ENCODE measurements around the gene ADGRG1.

ADGRG1 gene

DNA sequence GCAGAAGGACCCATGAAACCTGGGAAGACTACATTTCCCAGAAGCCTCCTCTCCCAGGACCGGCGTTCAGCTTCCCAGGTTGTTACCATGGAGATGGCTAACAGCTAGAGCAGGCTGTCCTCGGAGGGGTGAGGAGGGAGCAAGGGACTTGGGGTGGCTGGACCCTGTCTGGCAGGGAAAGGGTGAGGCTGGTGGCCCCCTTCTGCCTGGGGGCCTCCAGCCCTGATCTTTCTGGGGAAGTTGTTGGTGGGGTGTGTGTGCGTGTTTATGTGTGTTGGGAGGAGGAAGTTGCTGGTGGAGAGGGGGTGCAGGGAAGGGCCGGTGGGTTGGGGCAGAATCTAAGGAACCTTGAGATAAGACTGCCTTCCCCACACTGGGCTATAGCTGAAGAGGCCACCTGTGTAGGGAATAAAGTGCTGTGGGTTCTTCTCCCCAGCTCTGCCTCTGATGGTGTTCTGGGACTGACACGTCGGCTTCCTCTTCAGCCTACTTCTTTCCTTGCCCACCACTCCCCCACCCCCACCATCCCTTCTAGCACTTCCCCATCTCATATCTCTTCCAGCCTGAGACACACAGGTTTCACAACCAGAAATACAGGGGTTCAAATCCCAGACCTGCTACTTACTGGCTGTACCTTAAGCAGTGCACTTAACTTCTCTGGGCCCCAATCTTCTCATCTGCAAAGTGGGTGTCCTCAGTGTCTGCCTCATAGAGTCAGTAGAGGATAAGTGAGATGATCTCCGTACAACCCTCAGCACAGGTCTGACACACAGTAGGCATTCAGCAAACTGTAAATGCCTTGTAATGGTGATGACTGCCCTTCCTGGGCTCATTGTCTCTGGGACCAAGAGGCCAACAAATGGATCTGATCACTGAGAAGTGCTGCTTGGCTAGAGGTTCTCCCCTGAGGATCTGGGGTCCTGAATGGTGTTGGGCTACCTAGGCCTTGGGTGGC is 66.6 kb downstream of the ADGRG1 start, which contains the start of gene DRC7:
Gene DRC7 (plus strand): TSS at position 82 of the 955 bp plus-strand sequence. CDS start 3,144 bp downstream, outside the sequence.
- Histone ChIP-seq H3K4ac (ENCODE audit: low read length) (no peak within 1 kb of the TSS), H3K27me3 (ENCODE audit: control insufficient read depth in 3 of 3, insufficient read depth in 3 of 3, low read depth in 1 of 3, low read length in 3 of 3) (peaks cover 0 to 3% (median 2%) of the 10 kb centered on the region in 3 experiments), H2BK120ac (ENCODE audit: low read depth, low read length) (no peak within 1 kb of the TSS), H2AFZ (ENCODE audit: low read length) (peak within 1 kb of the TSS; percentile 86), H4K8ac (ENCODE audit: low read depth, low read length) (no peak within 1 kb of the TSS), H3K18ac (ENCODE audit: low read length) (peak within 1 kb of the TSS; percentile 79), H2BK15ac (ENCODE audit: low read length) (no peak within 1 kb of the TSS), H3K23ac (ENCODE audit: low read depth, low read length, poor library complexity) (no peak within 1 kb of the TSS), H3K79me1 (ENCODE audit: low read depth, low read length) (no peaks in the 10 kb centered on the region), H2AK5ac (ENCODE audit: low read depth, low read length) (no peak within 1 kb of the TSS), H3K4me3 (ENCODE audit: low read length in 2 of 2) (peak within 1 kb of the TSS in 1 of 2 donors; percentile 31), H3K27ac (replicated peaks; ENCODE audit: low read length) (no peak within 1 kb of the TSS), H2BK5ac (ENCODE audit: low read length) (no peak within 1 kb of the TSS), H3K4me2 (ENCODE audit: insufficient read depth, low read length, poor library complexity, severe bottlenecking) (peak within 1 kb of the TSS; percentile 76), H3K9me3 (replicated peaks in 1 of 2; ENCODE audit: control insufficient read depth in 2 of 2, insufficient read depth in 1 of 2, low read depth in 1 of 2, low read length in 2 of 2) (no peaks in the 10 kb centered on the region), H3K14ac (ENCODE audit: low read length) (no peak within 1 kb of the TSS), H3K4me1 (ENCODE audit: control insufficient read depth in 2 of 2, insufficient read depth in 1 of 2, low read depth in 1 of 2, low read length in 2 of 2) (peaks cover 0 to 3% of the 10 kb centered on the region in 2 donors), H3K36me3 (replicated peaks in 1 of 2; ENCODE audit: control insufficient read depth in 2 of 2, insufficient read depth in 2 of 2, low read length in 2 of 2) (no peaks in the 10 kb centered on the region), H2BK12ac (ENCODE audit: low read length) (no peak within 1 kb of the TSS), H4K91ac (ENCODE audit: low read depth, low read length, poor library complexity) (no peak within 1 kb of the TSS), H3K9ac (ENCODE audit: low read depth, low read length, poor library complexity) (peak within 1 kb of the TSS; percentile 27)
- WGBS, 2 donors (ENCODE audit: extremely low coverage in 2 of 2, insufficient read length in 2 of 2, insufficient replicate concordance in 1 of 2): no CpG with 5 or more reads among the region's 8 CpGs
- peak; percentile 68 for DNase-seq (ENCODE audit: low spot score)

DNA sequence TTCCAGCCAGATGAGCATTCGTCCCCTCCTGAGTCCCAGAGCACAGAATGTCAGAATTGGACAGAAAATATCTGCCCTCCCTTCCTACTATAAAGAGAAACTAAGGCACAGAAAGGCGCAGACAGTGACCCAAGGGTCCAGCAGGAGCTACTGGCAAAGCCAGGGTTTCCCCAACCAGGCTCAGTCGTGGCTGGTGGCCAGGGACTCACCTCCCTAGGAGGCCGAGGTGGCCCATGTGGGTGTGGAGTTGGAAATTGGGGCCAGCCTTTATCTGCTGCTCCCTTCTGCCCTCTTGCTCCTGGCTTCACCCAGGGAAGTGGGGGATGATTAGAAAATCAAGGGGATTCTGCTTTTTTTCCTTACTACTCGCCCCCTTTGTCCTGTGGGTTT is 67.2 kb downstream of the ADGRG1 start:
- Histone ChIP-seq H4K91ac (ENCODE audit: low read depth, low read length, poor library complexity) (no peak overlapping the region), H3K18ac (ENCODE audit: low read length) (no peak overlapping the region), H3K14ac (ENCODE audit: low read length) (no peak overlapping the region), H3K4me3 (ENCODE audit: low read length in 2 of 2) (no peak overlapping the region), H3K4me2 (ENCODE audit: insufficient read depth, low read length, poor library complexity, severe bottlenecking) (no peak overlapping the region), H2AFZ (ENCODE audit: low read length) (no peak overlapping the region), H3K23ac (ENCODE audit: low read depth, low read length, poor library complexity) (no peak overlapping the region), H4K8ac (ENCODE audit: low read depth, low read length) (no peak overlapping the region), H2BK12ac (ENCODE audit: low read length) (no peak overlapping the region), H3K4ac (ENCODE audit: low read length) (no peak overlapping the region), H3K9ac (ENCODE audit: low read depth, low read length, poor library complexity) (no peak overlapping the region), H2BK5ac (ENCODE audit: low read length) (no peak overlapping the region), H3K27me3 (ENCODE audit: control insufficient read depth in 3 of 3, insufficient read depth in 3 of 3, low read depth in 1 of 3, low read length in 3 of 3) (peaks cover 0 to 3% (median 2%) of the 10 kb centered on the region in 3 experiments), H3K36me3 (replicated peaks in 1 of 2; ENCODE audit: control insufficient read depth in 2 of 2, insufficient read depth in 2 of 2, low read length in 2 of 2) (no peaks in the 10 kb centered on the region), H2BK120ac (ENCODE audit: low read depth, low read length) (no peak overlapping the region), H3K4me1 (ENCODE audit: control insufficient read depth in 2 of 2, insufficient read depth in 1 of 2, low read depth in 1 of 2, low read length in 2 of 2) (peaks cover 2 to 5% of the 10 kb centered on the region in 2 donors), H3K79me1 (ENCODE audit: low read depth, low read length) (no peaks in the 10 kb centered on the region), H3K27ac (replicated peaks; ENCODE audit: low read length) (no peak overlapping the region), H2BK15ac (ENCODE audit: low read length) (no peak overlapping the region), H2AK5ac (ENCODE audit: low read depth, low read length) (no peak overlapping the region), H3K9me3 (replicated peaks in 1 of 2; ENCODE audit: control insufficient read depth in 2 of 2, insufficient read depth in 1 of 2, low read depth in 1 of 2, low read length in 2 of 2) (no peaks in the 10 kb centered on the region)
- WGBS, 2 donors (ENCODE audit: extremely low coverage in 2 of 2, insufficient read length in 2 of 2, insufficient replicate concordance in 1 of 2): no CpG with 5 or more reads among the region's 5 CpGs
- DNase-seq (ENCODE audit: low spot score): no peak

DNA sequence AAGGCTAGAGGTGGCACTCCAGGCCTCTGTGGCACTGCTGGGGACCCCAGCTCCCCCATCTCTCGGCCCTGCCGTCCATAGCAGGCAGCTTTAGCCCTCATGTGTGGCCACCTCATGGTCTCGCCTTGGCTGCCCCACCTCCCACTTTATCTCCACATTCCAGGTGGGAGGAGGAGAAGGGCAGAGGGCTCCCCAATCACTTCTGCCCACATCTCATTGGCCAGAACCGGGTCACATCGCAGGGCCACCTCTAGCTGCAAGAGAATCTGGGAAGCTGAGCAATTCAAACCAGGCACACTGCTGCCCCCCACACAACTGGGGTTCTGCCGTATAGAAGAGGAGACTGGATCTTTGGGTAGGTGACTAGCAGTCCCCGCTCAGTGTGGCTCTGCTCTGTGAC is 67.8 kb downstream of the ADGRG1 start:
- no peak overlapping the region for H3K4ac ChIP-seq (ENCODE audit: low read length)
- no peak overlapping the region for H2BK12ac ChIP-seq (ENCODE audit: low read length)
- H3K4me2 ChIP-seq (ENCODE audit: insufficient read depth, low read length, poor library complexity, severe bottlenecking): no peak overlapping the region
- no peak overlapping the region for H2BK120ac ChIP-seq (ENCODE audit: low read depth, low read length)
- no peak overlapping the region for H2BK5ac ChIP-seq (ENCODE audit: low read length)
- peak overlapping the region; percentile 62 for H3K18ac ChIP-seq (ENCODE audit: low read length)
- no peak overlapping the region for H3K14ac ChIP-seq (ENCODE audit: low read length)
- H3K4me3 ChIP-seq (ENCODE audit: low read length in 2 of 2): no peak overlapping the region
- no peaks in the 10 kb centered on the region for H3K9me3 ChIP-seq (replicated peaks in 1 of 2; ENCODE audit: control insufficient read depth in 2 of 2, insufficient read depth in 1 of 2, low read depth in 1 of 2, low read length in 2 of 2)
- H3K9ac ChIP-seq (ENCODE audit: low read depth, low read length, poor library complexity): no peak overlapping the region
- no peak overlapping the region for H3K27ac ChIP-seq (replicated peaks; ENCODE audit: low read length)
- peaks cover 8% of the 10 kb centered on the region in 2 donors for H3K4me1 ChIP-seq (ENCODE audit: control insufficient read depth in 2 of 2, insufficient read depth in 1 of 2, low read depth in 1 of 2, low read length in 2 of 2)
- H3K79me1 ChIP-seq (ENCODE audit: low read depth, low read length): no peaks in the 10 kb centered on the region
- H4K91ac ChIP-seq (ENCODE audit: low read depth, low read length, poor library complexity): no peak overlapping the region
- no CpG with 5 or more reads among the region's 7 CpGs for WGBS, 2 donors (ENCODE audit: extremely low coverage in 2 of 2, insufficient read length in 2 of 2, insufficient replicate concordance in 1 of 2)
- peak overlapping the region; percentile 47 for H2AK5ac ChIP-seq (ENCODE audit: low read depth, low read length)
- no peak overlapping the region for H4K8ac ChIP-seq (ENCODE audit: low read depth, low read length)
- no peaks in the 10 kb centered on the region for H3K36me3 ChIP-seq (replicated peaks in 1 of 2; ENCODE audit: control insufficient read depth in 2 of 2, insufficient read depth in 2 of 2, low read length in 2 of 2)
- H3K23ac ChIP-seq (ENCODE audit: low read depth, low read length, poor library complexity): peak overlapping the region; percentile 40
- DNase-seq (ENCODE audit: low spot score): no peak
- peaks cover 0 to 3% (median 2%) of the 10 kb centered on the region in 3 experiments for H3K27me3 ChIP-seq (ENCODE audit: control insufficient read depth in 3 of 3, insufficient read depth in 3 of 3, low read depth in 1 of 3, low read length in 3 of 3)
- no peak overlapping the region for H2BK15ac ChIP-seq (ENCODE audit: low read length)
- H2AFZ ChIP-seq (ENCODE audit: low read length): no peak overlapping the region

- H3K27ac ChIP-seq (replicated peaks; ENCODE audit: low read length): no peak overlapping the region
- no CpG with 5 or more reads among the region's 17 CpGs for WGBS, 2 donors (ENCODE audit: extremely low coverage in 2 of 2, insufficient read length in 2 of 2, insufficient replicate concordance in 1 of 2)
Observed at GRCh38 chr16:57697896-57698537, 69.6 kb downstream of the ADGRG1 start.

More at GRCh38 chr16:57697896-57698537, 69.6 kb downstream of the ADGRG1 start:
- H3K36me3 ChIP-seq (replicated peaks in 1 of 2; ENCODE audit: control insufficient read depth in 2 of 2, insufficient read depth in 2 of 2, low read length in 2 of 2): no peaks in the 10 kb centered on the region
- no peak overlapping the region for H3K4me3 ChIP-seq (ENCODE audit: low read length in 2 of 2)
- peak overlapping the region; percentile 77 for H3K18ac ChIP-seq (ENCODE audit: low read length)
- peak overlapping the region; percentile 59 for H2BK15ac ChIP-seq (ENCODE audit: low read length)
- peak overlapping the region; percentile 32 for H3K9ac ChIP-seq (ENCODE audit: low read depth, low read length, poor library complexity)
- H3K4ac ChIP-seq (ENCODE audit: low read length): no peak overlapping the region
- peak overlapping the region; percentile 26 for H2AFZ ChIP-seq (ENCODE audit: low read length)
- no peak overlapping the region for H3K23ac ChIP-seq (ENCODE audit: low read depth, low read length, poor library complexity)
- no peak for DNase-seq (ENCODE audit: low spot score)
- H4K91ac ChIP-seq (ENCODE audit: low read depth, low read length, poor library complexity): no peak overlapping the region
- peak overlapping the region; percentile 76 for H2AK5ac ChIP-seq (ENCODE audit: low read depth, low read length)
- no peaks in the 10 kb centered on the region for H3K9me3 ChIP-seq (replicated peaks in 1 of 2; ENCODE audit: control insufficient read depth in 2 of 2, insufficient read depth in 1 of 2, low read depth in 1 of 2, low read length in 2 of 2)
- peak overlapping the region; percentile 35 for H2BK5ac ChIP-seq (ENCODE audit: low read length)
- H2BK12ac ChIP-seq (ENCODE audit: low read length): no peak overlapping the region
- H3K79me1 ChIP-seq (ENCODE audit: low read depth, low read length): no peaks in the 10 kb centered on the region
- peaks cover 0 to 2% (median 0%) of the 10 kb centered on the region in 3 experiments for H3K27me3 ChIP-seq (ENCODE audit: control insufficient read depth in 3 of 3, insufficient read depth in 3 of 3, low read depth in 1 of 3, low read length in 3 of 3)
- peaks cover 15 to 17% of the 10 kb centered on the region in 2 donors for H3K4me1 ChIP-seq (ENCODE audit: control insufficient read depth in 2 of 2, insufficient read depth in 1 of 2, low read depth in 1 of 2, low read length in 2 of 2)
- no peak overlapping the region for H3K14ac ChIP-seq (ENCODE audit: low read length)
- no peak overlapping the region for H2BK120ac ChIP-seq (ENCODE audit: low read depth, low read length)
- no peak overlapping the region for H4K8ac ChIP-seq (ENCODE audit: low read depth, low read length)
- H3K4me2 ChIP-seq (ENCODE audit: insufficient read depth, low read length, poor library complexity, severe bottlenecking): no peak overlapping the region

Data from neuronal stem cell (in vitro differentiated cells).